IMR-90 (cell line): ENCODE results near the gene DNAH8. TPM values are rescaled to one million over a fixed set of nuclear protein-coding genes. Genes with fewer than 3 reads are reported as not detected.

Source experiments
- ATAC-seq: fragments of 200-7000 bp; cut with Tn5 transposase; 2 replicates; pipeline ENCODE4 v1.9.1; 2020; ENCODE audit warnings: low read depth, mild to moderate bottlenecking, moderate library complexity
- BruUV-seq: library from RNA; stranded (reverse); fragments of 400-500 nt; replicated peaks from 2 replicates; lab custom pipeline; 2021; lab: Mats Ljungman, UMichigan
- CTCF ChIA-PET: fragments of 300-600 bp; formaldehyde crosslinking; extraction: SDS; loops from one replicate; lab custom pipeline; 2021; ENCODE audit warnings: antibody characterized with exemption; lab: Yijun Ruan, JAX
- POLR2A ChIA-PET: fragments of 300-600 bp; sonication (Branson Sonifier 250); formaldehyde crosslinking; loops from one replicate; lab custom pipeline; 2022; ENCODE audit warnings: antibody characterized with exemption; ENCODE audit not compliant: unreplicated experiment; lab: Charles Lee
- DNase-seq: peaks from one replicate; pipeline ENCODE4 v3.0.0; 2013
- H2AFZ ChIP-seq: replicated peaks from 2 replicates; pipeline ENCODE3; 2013; ENCODE audit warnings: low read length, mild to moderate bottlenecking; ENCODE audit not compliant: poor library complexity
- H2AK5ac ChIP-seq: 2 replicates; pipeline ENCODE4 v1.6.1; 2013; ENCODE audit warnings: low read depth, low read length, inconsistent platforms
- H2AK9ac ChIP-seq: replicated peaks from 2 replicates; pipeline ENCODE3; 2013; ENCODE audit warnings: mild to moderate bottlenecking, low read depth, low read length, moderate library complexity; ENCODE audit not compliant: poor library complexity
- H2BK120ac ChIP-seq: 2 replicates; pipeline ENCODE4 v1.6.1; 2013; ENCODE audit warnings: low read depth, low read length, inconsistent platforms
- H2BK15ac ChIP-seq: 3 replicates; pipeline ENCODE4 v1.6.1; 2013; ENCODE audit warnings: low read depth, low read length, inconsistent platforms
- H2BK20ac ChIP-seq: 2 replicates; pipeline ENCODE4 v1.6.1; 2013; ENCODE audit warnings: low read depth, mild to moderate bottlenecking, inconsistent platforms, low read length, moderate library complexity
- H2BK5ac ChIP-seq: 2 replicates; pipeline ENCODE4 v1.6.1; 2013; ENCODE audit warnings: mild to moderate bottlenecking, low read depth, low read length, inconsistent platforms; ENCODE audit not compliant: poor library complexity, severe bottlenecking
- H3K14ac ChIP-seq: replicated peaks from 2 replicates; pipeline ENCODE4 v1.6.1; 2013; ENCODE audit warnings: low read depth, low read length, inconsistent platforms
- H3K18ac ChIP-seq: 2 replicates; pipeline ENCODE4 v1.6.1; 2013; ENCODE audit warnings: low read depth, low read length, control low read depth
- H3K23ac ChIP-seq: 2 replicates; pipeline ENCODE4 v1.6.1; 2013; ENCODE audit warnings: low read depth, low read length, inconsistent platforms
- H3K27ac ChIP-seq: 2 replicates; pipeline ENCODE4 v1.5.1; 2013; ENCODE audit warnings: mild to moderate bottlenecking, control low read depth, low read length; ENCODE audit not compliant: insufficient read depth
- H3K27me3 ChIP-seq: 2 replicates; pipeline ENCODE4 v1.6.1; 2013; ENCODE audit warnings: low read length; ENCODE audit not compliant: control insufficient read depth, insufficient read depth
- H3K36me3 ChIP-seq: 2 replicates; pipeline ENCODE4 v1.6.1; 2013; ENCODE audit warnings: low read length, mixed read lengths; ENCODE audit not compliant: control insufficient read depth, insufficient read depth
- H3K4ac ChIP-seq: 2 replicates; pipeline ENCODE4 v1.6.1; 2013; ENCODE audit warnings: low read depth, low read length, inconsistent platforms
- H3K4me1 ChIP-seq: 2 replicates; pipeline ENCODE4 v1.6.1; 2013; ENCODE audit warnings: low read length, mixed read lengths; ENCODE audit not compliant: control insufficient read depth, insufficient read depth
- H3K4me2 ChIP-seq: 2 replicates; pipeline ENCODE4 v1.6.1; 2013; ENCODE audit warnings: low read depth, mild to moderate bottlenecking, control low read depth, low read length, moderate library complexity
- H3K4me3 ChIP-seq: 2 replicates; pipeline ENCODE4 v1.5.1; 2013; ENCODE audit warnings: low read depth, mild to moderate bottlenecking, control low read depth, low read length, moderate library complexity; ENCODE audit not compliant: insufficient read depth
- H3K56ac ChIP-seq: 2 replicates; pipeline ENCODE4 v1.6.1; 2013; ENCODE audit warnings: low read length, inconsistent platforms; ENCODE audit not compliant: insufficient read depth; ENCODE audit errors: extremely low read depth
- H3K79me1 ChIP-seq, 2 experiments: 2 replicates each; pipeline ENCODE4 v1.6.1; 2013; ENCODE audit warnings: low read length in 2 of 2, inconsistent platforms in 1 of 2, low read depth in 1 of 2
- H3K9ac ChIP-seq: 2 replicates; pipeline ENCODE4 v1.6.1; 2013; ENCODE audit warnings: low read depth, low read length, control low read depth
- H3K9me1 ChIP-seq: 2 replicates; pipeline ENCODE4 v1.6.1; 2013; ENCODE audit warnings: low read length, inconsistent platforms; ENCODE audit not compliant: insufficient read depth
- H3K9me3 ChIP-seq: 2 replicates; pipeline ENCODE4 v1.6.1; 2013; ENCODE audit warnings: low read length; ENCODE audit not compliant: control insufficient read depth, insufficient read depth
- H4K20me1 ChIP-seq: 2 replicates; pipeline ENCODE4 v1.6.1; 2013; ENCODE audit warnings: low read length, inconsistent platforms; ENCODE audit not compliant: insufficient read depth
- H4K5ac ChIP-seq: 2 replicates; pipeline ENCODE4 v1.6.1; 2013; ENCODE audit warnings: mild to moderate bottlenecking, low read depth, low read length, control low read depth
- H4K8ac ChIP-seq, 2 experiments: 2 replicates each; pipeline ENCODE4 v1.6.1; 2013; ENCODE audit warnings: low read depth in 2 of 2, low read length in 2 of 2, control low read depth in 1 of 2, inconsistent platforms in 1 of 2
- H4K91ac ChIP-seq: 2 replicates; pipeline ENCODE4 v1.6.1; 2013; ENCODE audit warnings: low read depth, low read length, inconsistent platforms; ENCODE audit not compliant: insufficient read depth
- BHLHE40 ChIP-seq: fragments of 150-350 bp; IDR thresholded peaks from 2 replicates; pipeline ENCODE4 v1.6.1; 2016; ENCODE audit warnings: mild to moderate bottlenecking, low read depth, low read length
- CEBPB ChIP-seq: IDR thresholded peaks from 2 replicates; pipeline ENCODE4 v1.6.1; 2012; ENCODE audit warnings: low read depth, low read length, improper control_type of control experiment
- CHD1 ChIP-seq: IDR thresholded peaks from 2 replicates; pipeline ENCODE4 v1.6.1; 2012; ENCODE audit warnings: low read depth, low read length, improper control_type of control experiment
- FOS ChIP-seq: fragments of 150-350 bp; IDR thresholded peaks from 2 replicates; pipeline ENCODE4 v1.6.1; 2016; ENCODE audit warnings: low read depth, low read length
- MAFK ChIP-seq: IDR thresholded peaks from 2 replicates; pipeline ENCODE4 v1.6.1; 2012; ENCODE audit warnings: low read depth, low read length, improper control_type of control experiment
- MAZ ChIP-seq: IDR thresholded peaks from 2 replicates; pipeline ENCODE4 v1.6.1; 2012; ENCODE audit warnings: low read depth, mild to moderate bottlenecking, low read length, improper control_type of control experiment, moderate library complexity, borderline replicate concordance
- MXI1 ChIP-seq: IDR thresholded peaks from 2 replicates; pipeline ENCODE4 v1.6.1; 2012; ENCODE audit warnings: low read depth, mild to moderate bottlenecking, low read length, moderate library complexity, borderline replicate concordance
- NFE2L2 ChIP-seq: fragments of 150-350 bp; IDR thresholded peaks from 2 replicates; pipeline ENCODE4 v1.6.1; 2016; ENCODE audit warnings: low read depth, mild to moderate bottlenecking, low read length
- POLR2A ChIP-seq: IDR thresholded peaks from 2 replicates; pipeline ENCODE4 v1.6.1; 2012; ENCODE audit warnings: mild to moderate bottlenecking, low read depth, low read length
- RAD21 ChIP-seq: IDR thresholded peaks from 2 replicates; pipeline ENCODE4 v1.6.1; 2012; ENCODE audit warnings: low read length, improper control_type of control experiment
- RCOR1 ChIP-seq: IDR thresholded peaks from 2 replicates; pipeline ENCODE4 v1.6.1; 2012; ENCODE audit warnings: mild to moderate bottlenecking, low read length, improper control_type of control experiment; ENCODE audit not compliant: insufficient replicate concordance
- RFX5 ChIP-seq: IDR thresholded peaks from 2 replicates; pipeline ENCODE4 v1.8.0; 2012; ENCODE audit warnings: low read depth, mild to moderate bottlenecking, low read length, moderate library complexity
- SMC3 ChIP-seq: fragments of 150-350 bp; IDR thresholded peaks from 2 replicates; pipeline ENCODE4 v1.6.1; 2016; ENCODE audit warnings: low read depth, mild to moderate bottlenecking, antibody characterized with exemption, low read length, moderate library complexity
- WGBS, 2 experiments: methylation state at CpG; one replicate each; pipeline versions ENCODE4 v1.1.5 to v1.1.7; 2013; ENCODE audit warnings: missing lambda C conversion rate in 2 of 2; ENCODE audit not compliant: insufficient read length in 1 of 2; ENCODE audit errors: extremely low coverage in 2 of 2; 5-methylcytosine and 5-hydroxymethylcytosine counted together
- dilution Hi-C: fragments of 300-500 bp; cut with HindIII; formaldehyde crosslinking; loops from one replicate; pipeline ENCODE4 v1.14.3; 2018; ENCODE audit warnings: low sequenced_read_pairs; ENCODE audit not compliant: unreplicated experiment
- in situ Hi-C: fragments of 300-500 bp; cut with MboI; formaldehyde crosslinking; loops from 3 replicates; pipeline ENCODE4 v1.14.3; 2019; ENCODE audit warnings: low sequenced_read_pairs, inconsistent platforms, mixed read lengths
- intact Hi-C: fragments of 100-400 bp; cut with micrococcal nuclease; formaldehyde crosslinking; loops from 2 replicates; pipeline ENCODE4 v1.10.0; 2022
- polyA plus RNA-seq, 3 experiments: library from polyadenylated mRNA; depleted of rRNA; stranded (reverse); fragments of >200 nt; gene quantifications; 2 replicates each; pipeline ENCODE4 v1.2.3, GENCODE V29; 2012; ENCODE audit warnings: low replicate concordance in 1 of 3
- total RNA-seq: library from RNA; depleted of rRNA; stranded (reverse); fragments of >200 nt; gene quantifications from 2 replicates; pipeline ENCODE4 v1.2.3, GENCODE V29; 2012
- TF ChIP-seq, protein P1 (sequence below): fragments of 150-350 bp; IDR thresholded peaks from 2 replicates; pipeline ENCODE4 v1.6.1; 2016; ENCODE audit warnings: low read depth, mild to moderate bottlenecking, low read length, moderate library complexity, borderline replicate concordance
- TF ChIP-seq, protein P2 (sequence below): fragments of 150-350 bp; IDR thresholded peaks from 2 replicates; pipeline ENCODE4 v1.6.1; 2017; ENCODE audit warnings: mild to moderate bottlenecking, antibody characterized with exemption, low read length, low read depth
- TF ChIP-seq, protein P3 (sequence below): conservative IDR thresholded peaks from 2 replicates; pipeline ENCODE4 v1.5.1; 2012; ENCODE audit warnings: mild to moderate bottlenecking, low read depth, low read length, improper control_type of control experiment

The DNAH8 gene
- total and polyA plus RNA-seq, 2 of the 4 experiments (the other 2 are of a cell fraction): not detected

DNA sequence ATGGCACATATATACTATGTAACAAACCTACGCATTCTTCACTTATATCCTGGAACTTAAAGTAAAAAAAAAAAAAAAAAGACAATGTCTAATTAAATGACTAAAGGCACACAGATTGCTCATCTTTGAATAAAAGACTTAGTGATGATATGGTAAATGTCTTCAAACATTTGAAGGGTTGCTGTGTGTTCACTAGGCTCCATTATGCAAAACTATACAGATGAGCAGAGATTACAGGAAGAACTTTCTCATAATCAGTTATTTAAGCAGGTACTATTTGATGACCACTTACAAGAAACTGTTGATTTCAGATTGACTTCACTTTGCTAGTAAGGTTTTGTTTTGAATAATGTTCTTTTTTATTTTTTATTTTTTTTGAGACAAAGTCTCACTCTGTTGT is 34.4 kb downstream of the DNAH8 start:
- dilution Hi-C loops: no loop called here
- Histone ChIP-seq H3K9me3 (no peaks in the 10 kb centered on the region), H3K36me3 (no peaks in the 10 kb centered on the region), H3K18ac (no peak overlapping the region), H2AK9ac (no peak overlapping the region), H2AFZ (no peak overlapping the region), H4K8ac (no peak overlapping the region), H3K79me1 (no peaks in the 10 kb centered on the region), H2BK120ac (no peak overlapping the region), H3K27ac (no peak overlapping the region), H2BK5ac (no peak overlapping the region), H4K5ac (no peak overlapping the region), H3K4me2 (no peak overlapping the region), H3K23ac (no peak overlapping the region), H3K4me1 (no peaks in the 10 kb centered on the region), H3K4me3 (no peak overlapping the region), H4K91ac (no peak overlapping the region), H3K56ac (no peak overlapping the region), H2AK5ac (no peak overlapping the region), H3K4ac (no peak overlapping the region), H3K9ac (no peak overlapping the region), H2BK15ac (no peak overlapping the region), H2BK20ac (no peak overlapping the region), H3K27me3 (no peaks in the 10 kb centered on the region), H3K14ac (no peak overlapping the region), H4K20me1 (no peaks in the 10 kb centered on the region), H3K9me1 (no peaks in the 10 kb centered on the region)
- DNase-seq (no peak), ATAC-seq (no peak)
- ChIA-PET POLR2A (no interaction called here), CTCF (interaction anchor here (1.3 kb wide), 1 partner anchor 11 kb away, joined by 3 read pairs; no protein-coding TSS in a partner anchor)
- no TSS peak for BruUV-seq
- WGBS, 2 experiments: no CpG with 5 or more reads among the region's 1 CpG
- in situ Hi-C loops: no loop called here
- intact Hi-C loops: no loop called here
- no peak for TF ChIP-seq BHLHE40
- no peak for TF ChIP-seq RCOR1
- TF ChIP-seq, protein P1, sequence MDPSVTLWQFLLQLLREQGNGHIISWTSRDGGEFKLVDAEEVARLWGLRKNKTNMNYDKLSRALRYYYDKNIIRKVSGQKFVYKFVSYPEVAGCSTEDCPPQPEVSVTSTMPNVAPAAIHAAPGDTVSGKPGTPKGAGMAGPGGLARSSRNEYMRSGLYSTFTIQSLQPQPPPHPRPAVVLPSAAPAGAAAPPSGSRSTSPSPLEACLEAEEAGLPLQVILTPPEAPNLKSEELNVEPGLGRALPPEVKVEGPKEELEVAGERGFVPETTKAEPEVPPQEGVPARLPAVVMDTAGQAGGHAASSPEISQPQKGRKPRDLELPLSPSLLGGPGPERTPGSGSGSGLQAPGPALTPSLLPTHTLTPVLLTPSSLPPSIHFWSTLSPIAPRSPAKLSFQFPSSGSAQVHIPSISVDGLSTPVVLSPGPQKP: no peak
- no peak for TF ChIP-seq FOS
- no peak for TF ChIP-seq RFX5
- no peak for TF ChIP-seq MAFK
- TF ChIP-seq MAZ: no peak
- TF ChIP-seq CEBPB: no peak
- TF ChIP-seq RAD21: no peak
- TF ChIP-seq NFE2L2: no peak
- no peak for TF ChIP-seq SMC3
- no peak for TF ChIP-seq MXI1
- TF ChIP-seq, protein P2, sequence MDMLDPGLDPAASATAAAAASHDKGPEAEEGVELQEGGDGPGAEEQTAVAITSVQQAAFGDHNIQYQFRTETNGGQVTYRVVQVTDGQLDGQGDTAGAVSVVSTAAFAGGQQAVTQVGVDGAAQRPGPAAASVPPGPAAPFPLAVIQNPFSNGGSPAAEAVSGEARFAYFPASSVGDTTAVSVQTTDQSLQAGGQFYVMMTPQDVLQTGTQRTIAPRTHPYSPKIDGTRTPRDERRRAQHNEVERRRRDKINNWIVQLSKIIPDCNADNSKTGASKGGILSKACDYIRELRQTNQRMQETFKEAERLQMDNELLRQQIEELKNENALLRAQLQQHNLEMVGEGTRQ: no peak
- TF ChIP-seq CHD1: no peak
- TF ChIP-seq, protein P3, sequence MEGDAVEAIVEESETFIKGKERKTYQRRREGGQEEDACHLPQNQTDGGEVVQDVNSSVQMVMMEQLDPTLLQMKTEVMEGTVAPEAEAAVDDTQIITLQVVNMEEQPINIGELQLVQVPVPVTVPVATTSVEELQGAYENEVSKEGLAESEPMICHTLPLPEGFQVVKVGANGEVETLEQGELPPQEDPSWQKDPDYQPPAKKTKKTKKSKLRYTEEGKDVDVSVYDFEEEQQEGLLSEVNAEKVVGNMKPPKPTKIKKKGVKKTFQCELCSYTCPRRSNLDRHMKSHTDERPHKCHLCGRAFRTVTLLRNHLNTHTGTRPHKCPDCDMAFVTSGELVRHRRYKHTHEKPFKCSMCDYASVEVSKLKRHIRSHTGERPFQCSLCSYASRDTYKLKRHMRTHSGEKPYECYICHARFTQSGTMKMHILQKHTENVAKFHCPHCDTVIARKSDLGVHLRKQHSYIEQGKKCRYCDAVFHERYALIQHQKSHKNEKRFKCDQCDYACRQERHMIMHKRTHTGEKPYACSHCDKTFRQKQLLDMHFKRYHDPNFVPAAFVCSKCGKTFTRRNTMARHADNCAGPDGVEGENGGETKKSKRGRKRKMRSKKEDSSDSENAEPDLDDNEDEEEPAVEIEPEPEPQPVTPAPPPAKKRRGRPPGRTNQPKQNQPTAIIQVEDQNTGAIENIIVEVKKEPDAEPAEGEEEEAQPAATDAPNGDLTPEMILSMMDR: no peak
- no peak for TF ChIP-seq POLR2A
